GM20431 (cell line): Measurements from ENCODE around the gene PITRM1.
"Not testable (repeated sequence)": the region's sequence is repeated elsewhere in the genome, so short reads cannot be mapped to it uniquely, and the experiment has no call there.

Experiments
- in situ Hi-C: fragments of 300-500 bp; cut with MseI, MboI; formaldehyde crosslinking; loops from one replicate; pipeline ENCODE4 v1.15.0; 2020; ENCODE audit warnings: low sequenced_read_pairs; ENCODE audit not compliant: unreplicated experiment

Gene PITRM1

GRCh38 chr10:3172446-3173170, at the start of gene PITRM1:
Gene PITRM1 (minus strand): TSS chr10:3172782. CDS start chr10:3172772, 10 bp downstream.
- in situ Hi-C loops: no loop called here

GRCh38 chr10:3222068-3222467, 49.5 kb upstream of the PITRM1 start:
- in situ Hi-C loops: no loop called here

- in situ Hi-C loops: not testable (repeated sequence)
These were observed 49.0 kb upstream of the PITRM1 start for GRCh38 chr10:3221601-3222000.

- in situ Hi-C loops: no loop called here
These were observed 48.3 kb upstream of the PITRM1 start for GRCh38 chr10:3220853-3221252.

GRCh38 chr10:3219021-3219628, 46.5 kb upstream of the PITRM1 start:
- in situ Hi-C loops: not testable (repeated sequence)

- in situ Hi-C loops: no loop called here
These were observed 45.3 kb upstream of the PITRM1 start for GRCh38 chr10:3217853-3218252.

GRCh38 chr10:3217301-3217700, 44.7 kb upstream of the PITRM1 start:
- in situ Hi-C loops: no loop called here

- in situ Hi-C loops: no loop called here
These were observed 42.7 kb upstream of the PITRM1 start for GRCh38 chr10:3215153-3215775.

- in situ Hi-C loops: no loop called here
These were observed 41.4 kb upstream of the PITRM1 start for GRCh38 chr10:3213758-3214515.

- in situ Hi-C loops: no loop called here
These were observed 40.6 kb upstream of the PITRM1 start for GRCh38 chr10:3213208-3213607.

GRCh38 chr10:3210251-3210877, 37.8 kb upstream of the PITRM1 start:
- in situ Hi-C loops: no loop called here

GRCh38 chr10:3208481-3209406, 36.2 kb upstream of the PITRM1 start:
- in situ Hi-C loops: no loop called here

- in situ Hi-C loops: no loop called here
These were observed 34.8 kb upstream of the PITRM1 start for GRCh38 chr10:3207351-3207750.

GRCh38 chr10:3206511-3207157, 34.1 kb upstream of the PITRM1 start:
- in situ Hi-C loops: no loop called here

- in situ Hi-C loops: no loop called here
These were observed 31.4 kb upstream of the PITRM1 start for GRCh38 chr10:3203972-3204371.

- in situ Hi-C loops: no loop called here
These were observed 30.6 kb upstream of the PITRM1 start for GRCh38 chr10:3203016-3203811.

GRCh38 chr10:3201796-3202195, 29.2 kb upstream of the PITRM1 start:
- in situ Hi-C loops: no loop called here

GRCh38 chr10:3199488-3199887, 26.9 kb upstream of the PITRM1 start:
- in situ Hi-C loops: no loop called here
